Measurements from ENCODE around the gene SERPINB6. TPM values are rescaled to one million over a fixed set of nuclear protein-coding genes. Genes with fewer than 3 reads are reported as not detected.

SERPINB6 gene
- total and polyA plus RNA-seq, 2 of the 4 experiments (the other 2 are of a cell fraction) = 37.1 to 91.1 TPM

- peaks cover 30% of the 10 kb centered on the region for H3K36me3 ChIP-seq (ENCODE audit: control insufficient read depth, insufficient read depth, low read length)
- no peak overlapping the region for H3K4me2 ChIP-seq (ENCODE audit: low read depth, low read length)
- peaks cover 3% of the 10 kb centered on the region for H3K9me3 ChIP-seq (ENCODE audit: control insufficient read depth, insufficient read depth, low read length)
- ChIA-PET POLR2A (ENCODE audit: unreplicated experiment) (no interaction called here), CTCF (interaction anchor here (0.8 kb wide), 1 partner anchor 15 kb away, joined by 5 read pairs; no protein-coding TSS in a partner anchor)
- H3K56ac ChIP-seq (ENCODE audit: extremely low read depth, insufficient read depth, low read length) = no peak overlapping the region
- H2BK5ac ChIP-seq (ENCODE audit: low read depth, low read length, poor library complexity, severe bottlenecking) = no peak overlapping the region
- H3K4ac ChIP-seq (ENCODE audit: low read depth, low read length) = no peak overlapping the region
- H2AK5ac ChIP-seq (ENCODE audit: low read depth, low read length) = no peak overlapping the region
- H2BK15ac ChIP-seq (ENCODE audit: low read depth, low read length) = no peak overlapping the region
- H3K27me3 ChIP-seq (ENCODE audit: control insufficient read depth, insufficient read depth, low read length) = no peaks in the 10 kb centered on the region
- peak overlapping the region; percentile 44 for H2AK9ac ChIP-seq (replicated peaks; ENCODE audit: low read depth, low read length, poor library complexity)
- peaks cover 13% of the 10 kb centered on the region for H3K9me1 ChIP-seq (ENCODE audit: insufficient read depth, low read length)
- no peak for DNase-seq
- H2AFZ ChIP-seq (replicated peaks; ENCODE audit: low read length, poor library complexity) = no peak overlapping the region
- no peak overlapping the region for H3K9ac ChIP-seq (ENCODE audit: low read depth, low read length)
- no peak overlapping the region for H2BK120ac ChIP-seq (ENCODE audit: low read depth, low read length)
- 0 out of 2 replicates have a peak, but pooled peaks cover 2% of the 10 kb centered on the region for H3K4me1 ChIP-seq (ENCODE audit: control insufficient read depth, insufficient read depth, low read length)
- no peak overlapping the region for H3K27ac ChIP-seq (ENCODE audit: insufficient read depth, low read length)
- no peak overlapping the region for H3K4me3 ChIP-seq (ENCODE audit: insufficient read depth, low read depth, low read length)
- H4K91ac ChIP-seq (ENCODE audit: insufficient read depth, low read depth, low read length) = no peak overlapping the region
- no peak overlapping the region for H3K23ac ChIP-seq (ENCODE audit: low read depth, low read length)
- H3K18ac ChIP-seq (ENCODE audit: low read depth, low read length) = no peak overlapping the region
- no peak overlapping the region for H3K14ac ChIP-seq (replicated peaks; ENCODE audit: low read depth, low read length)
- BruUV-seq (replicated peaks) = no TSS peak
- intact Hi-C loops (cut with micrococcal nuclease) = no loop called here
- in situ Hi-C loops (cut with MboI; ENCODE audit: low sequenced_read_pairs) = no loop called here
- no peak for ATAC-seq (ENCODE audit: low read depth)
- H2BK20ac ChIP-seq (ENCODE audit: low read depth, low read length) = no peak overlapping the region
- WGBS, 2 experiments (ENCODE audit: extremely low coverage in 2 of 2, insufficient read length in 1 of 2) = 98% methylated on average over 9 of the region's 17 CpGs; no CpG with 5 or more reads in 1 of the 2 experiments
- H4K20me1 ChIP-seq (ENCODE audit: insufficient read depth, low read length) = no peaks in the 10 kb centered on the region
- H4K5ac ChIP-seq (ENCODE audit: low read depth, low read length) = no peak overlapping the region
- H4K8ac ChIP-seq (ENCODE audit: low read depth in 2 of 2, low read length in 2 of 2) = no peak overlapping the region
- dilution Hi-C loops (cut with HindIII; ENCODE audit: low sequenced_read_pairs, unreplicated experiment) = no loop called here
- H3K79me1 ChIP-seq (ENCODE audit: low read depth in 1 of 2, low read length in 2 of 2) = peaks cover 0 to 4% of the 10 kb centered on the region in 2 experiments; a peak in 2 of 4 replicates
- TF ChIP-seq USF2 (IDR thresholded peaks at IDR 0.05; ENCODE audit: low read depth, low read length) (no peak), RAD21 (IDR thresholded peaks at IDR 0.05; ENCODE audit: low read length) (no peak), CTCF (conservative IDR thresholded peaks at IDR 0.05; ENCODE audit: low read depth, low read length) (no peak), MAZ (IDR thresholded peaks at IDR 0.05; ENCODE audit: borderline replicate concordance, low read depth, low read length) (no peak), MXI1 (IDR thresholded peaks at IDR 0.05; ENCODE audit: borderline replicate concordance, low read depth, low read length) (no peak), CHD1 (IDR thresholded peaks at IDR 0.05; ENCODE audit: low read depth, low read length) (no peak), RCOR1 (IDR thresholded peaks at IDR 0.05; ENCODE audit: insufficient replicate concordance, low read length) (no peak), BHLHE40 (IDR thresholded peaks at IDR 0.05; ENCODE audit: low read depth, low read length) (no peak), ELK1 (IDR thresholded peaks at IDR 0.05; ENCODE audit: borderline replicate concordance, low read depth, low read length) (no peak), RFX5 (IDR thresholded peaks at IDR 0.05; ENCODE audit: low read depth, low read length) (no peak), NFE2L2 (IDR thresholded peaks at IDR 0.05; ENCODE audit: low read depth, low read length) (no peak), CEBPB (IDR thresholded peaks at IDR 0.05; ENCODE audit: low read depth, low read length) (no peak), MAFK (IDR thresholded peaks at IDR 0.05; ENCODE audit: low read depth, low read length) (no peak), POLR2A (IDR thresholded peaks at IDR 0.05; ENCODE audit: low read depth, low read length) (no peak), FOS (IDR thresholded peaks at IDR 0.05; ENCODE audit: low read depth, low read length) (no peak)
These were observed 45.3 kb upstream of the SERPINB6 start for GRCh38 chr6:3016473-3017280.
